T-cell (primary cell): ENCODE results near the gene VARS2. TPM values are rescaled to one million over a fixed set of nuclear protein-coding genes. Genes with fewer than 3 reads are reported as not detected.
"Not testable (repeated sequence)": the region's sequence is repeated elsewhere in the genome, so short reads cannot be mapped to it uniquely, and the experiment has no call there.

Source experiments
- ATAC-seq, 4 experiments: fragments of 200-7000 bp in 3 of 4; fragments of 150-1000 bp in 1 of 4; cut with Tn5 transposase; replicated peaks in 1 of 4; 1 replicate in 3 of 4; 2 replicates in 1 of 4; pipeline ENCODE4 v1.10.0; 2021; ENCODE audit warnings: moderate library complexity in 3 of 4, mild to moderate bottlenecking in 2 of 4, moderate number of reproducible peaks in 1 of 4
- CTCF ChIA-PET, 2 donors: fragments of 300-600 bp; sonication (Branson Sonifier 250); formaldehyde crosslinking; loops; one replicate each; lab custom pipeline; 2022; ENCODE audit warnings: antibody characterized with exemption in 2 of 2; lab: Charles Lee
- POLR2A ChIA-PET, 2 donors: fragments of 300-600 bp; sonication (Branson Sonifier 250); formaldehyde crosslinking; loops; one replicate each; lab custom pipeline; 2022; ENCODE audit warnings: antibody characterized with exemption in 2 of 2; lab: Charles Lee
- DNase-seq, 35 experiments: peaks; one replicate each; pipeline versions ENCODE4 v3.0.0 to v3.0.0-alpha.2; 2013 to 2023
- H3K27ac ChIP-seq: one replicate; pipeline ENCODE4 v1.5.1; 2013; ENCODE audit warnings: low read length
- H3K27me3 ChIP-seq, 2 experiments: replicated peaks in 1 of 2; 1 replicate in 1 of 2; 2 replicates in 1 of 2; pipeline versions ENCODE4 v1.6.1 to v1.7.0; 2013; ENCODE audit warnings: low read length in 1 of 2, mixed read lengths in 1 of 2; ENCODE audit not compliant: control insufficient read depth in 2 of 2, insufficient read depth in 2 of 2; ENCODE audit errors: extremely low read depth in 1 of 2
- H3K36me3 ChIP-seq, 2 donors: 1 replicate in 1 of 2; 2 replicates in 1 of 2; pipeline versions ENCODE4 v1.6.1 to v1.7.0; 2013; ENCODE audit warnings: low read length in 1 of 2; ENCODE audit not compliant: control insufficient read depth in 2 of 2, insufficient read depth in 1 of 2; ENCODE audit errors: extremely low read depth in 1 of 2
- H3K4me1 ChIP-seq, 2 experiments: 1 replicate in 1 of 2; 2 replicates in 1 of 2; pipeline versions ENCODE4 v1.6.1 to v1.7.0; 2013; ENCODE audit warnings: low read length in 2 of 2, mixed read lengths in 1 of 2; ENCODE audit not compliant: insufficient read depth in 2 of 2, control insufficient read depth in 1 of 2; ENCODE audit errors: extremely low read depth in 1 of 2
- H3K4me3 ChIP-seq, 2 donors: 1 replicate in 1 of 2; 2 replicates in 1 of 2; pipeline versions ENCODE4 v1.5.1 to v1.7.0; 2013; ENCODE audit warnings: mild to moderate bottlenecking in 2 of 2, low read length in 1 of 2, moderate library complexity in 1 of 2; ENCODE audit not compliant: control insufficient read depth in 1 of 2; ENCODE audit errors: extremely low read depth in 1 of 2
- H3K9me3 ChIP-seq: 2 replicates; pipeline ENCODE4 v1.7.0; 2013
- H3K27ac Mint-ChIP-seq, 2 donors: one replicate each; pipeline ENCODE4 v1.8.0; 2020 to 2021; ENCODE audit warnings: mild to moderate bottlenecking in 2 of 2, mixed read lengths in 2 of 2
- H3K27me3 Mint-ChIP-seq, 2 donors: one replicate each; pipeline ENCODE4 v1.8.0; 2021 to 2022; ENCODE audit warnings: mixed read lengths in 2 of 2
- H3K36me3 Mint-ChIP-seq: one replicate; pipeline ENCODE4 v1.8.0; 2021; ENCODE audit warnings: mixed read lengths
- H3K4me1 Mint-ChIP-seq, 3 donors: one replicate each; pipeline ENCODE4 v1.8.0; 2020 to 2022; ENCODE audit warnings: mixed read lengths in 3 of 3, mild to moderate bottlenecking in 1 of 3
- H3K4me3 Mint-ChIP-seq, 3 donors: one replicate each; pipeline ENCODE4 v1.8.0; 2020 to 2022; ENCODE audit warnings: mild to moderate bottlenecking in 3 of 3, mixed read lengths in 3 of 3, moderate library complexity in 3 of 3
- H3K9me3 Mint-ChIP-seq, 3 donors: one replicate each; pipeline ENCODE4 v1.8.0; 2020 to 2022; ENCODE audit warnings: mixed read lengths in 3 of 3
- WGBS: methylation state at CpG from one replicate; pipeline ENCODE4 v1.1.5; 2013; ENCODE audit warnings: missing lambda C conversion rate; ENCODE audit not compliant: insufficient coverage; 5-methylcytosine and 5-hydroxymethylcytosine counted together
- total RNA-seq, 35 experiments: library from RNA in 6 of 35; stranded (reverse) in 6 of 35; fragments of 120-200 nt in 1 of 35; gene quantifications; one replicate each; pipeline versions ENCODE4 v1.2.1 to v1.2.4 and lab custom pipeline; 2013 to 2026

VARS2 gene
- total RNA-seq, 5 donors from 2014 or later (not counting 1 experiment from before 2014, with no cell fraction given) = 25.1 to 55.2 (median 40.9) TPM

GRCh38 chr6:30965140-30965601 is 51.1 kb downstream of the VARS2 start:
- peaks cover 0 to 16% of the 10 kb centered on the region in 2 experiments for H3K4me1 ChIP-seq
- Mint-ChIP-seq H3K27ac (no peak overlapping the region), H3K4me1 (peaks cover 0 to 16% (median 11%) of the 10 kb centered on the region in 3 donors), H3K4me3 (no peak overlapping the region), H3K9me3 (no peaks in the 10 kb centered on the region), H3K36me3 (no peaks in the 10 kb centered on the region), H3K27me3 (peaks cover 26 to 36% of the 10 kb centered on the region in 2 donors)
- no peak overlapping the region for H3K27ac ChIP-seq
- CTCF ChIA-PET = no interaction called here
- H3K4me3 ChIP-seq = no peak overlapping the region
- no peak for DNase-seq
- WGBS = 48% methylated on average over 5 of the region's 5 CpGs
- no peak for ATAC-seq
- no peaks in the 10 kb centered on the region for H3K36me3 ChIP-seq
- no peaks in the 10 kb centered on the region for H3K9me3 ChIP-seq
- POLR2A ChIA-PET = no interaction called here
- peaks cover 0 to 21% of the 10 kb centered on the region in 2 experiments for H3K27me3 ChIP-seq

DNA sequence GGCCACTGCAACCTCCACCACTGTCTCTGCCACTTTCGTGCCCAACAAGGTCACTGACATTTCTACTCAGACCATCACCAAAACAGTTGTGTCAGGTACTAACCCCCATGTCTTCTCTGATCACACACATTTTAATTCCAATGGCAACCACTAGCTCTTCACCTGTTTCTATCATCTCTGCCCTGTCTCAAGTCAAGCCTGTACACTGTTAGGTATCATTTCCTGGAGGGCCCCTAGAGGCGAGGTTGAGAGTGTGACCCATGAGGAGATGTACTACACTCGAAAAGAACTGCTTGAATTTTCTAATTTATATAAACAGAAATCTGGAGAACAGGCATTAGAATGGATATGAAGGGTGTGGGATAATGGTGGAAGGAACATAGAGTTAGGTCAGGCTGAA is 52.1 kb downstream of the VARS2 start:
- Histone ChIP-seq H3K4me3 (no peak overlapping the region), H3K27me3 (peaks cover 0 to 21% of the 10 kb centered on the region in 2 experiments), H3K4me1 (peaks cover 0 to 16% of the 10 kb centered on the region in 2 experiments), H3K36me3 (no peaks in the 10 kb centered on the region), H3K27ac (no peak overlapping the region), H3K9me3 (no peaks in the 10 kb centered on the region)
- no peak overlapping the region for H3K27ac Mint-ChIP-seq
- 0% methylated on average over 1 of the region's 3 CpGs for WGBS
- DNase-seq (no peak), ATAC-seq (no peak)
- peaks cover 0 to 16% (median 11%) of the 10 kb centered on the region in 3 donors for H3K4me1 Mint-ChIP-seq
- no peaks in the 10 kb centered on the region for H3K9me3 Mint-ChIP-seq
- ChIA-PET POLR2A (no interaction called here), CTCF (no interaction called here)
- H3K36me3 Mint-ChIP-seq = no peaks in the 10 kb centered on the region
- peaks cover 25 to 33% of the 10 kb centered on the region in 2 donors for H3K27me3 Mint-ChIP-seq
- H3K4me3 Mint-ChIP-seq = no peak overlapping the region

- peaks cover 0 to 12% (median 9%) of the 10 kb centered on the region in 3 donors for H3K4me1 Mint-ChIP-seq
- peak in 1 of 35 experiments; percentile 5 for DNase-seq
- H3K4me1 ChIP-seq, H3K36me3 ChIP-seq, H3K4me3 ChIP-seq, H3K27ac ChIP-seq, CTCF ChIA-PET, H3K9me3 Mint-ChIP-seq, ATAC-seq, H3K9me3 ChIP-seq, POLR2A ChIA-PET, H3K4me3 Mint-ChIP-seq, H3K36me3 Mint-ChIP-seq, H3K27ac Mint-ChIP-seq: not testable (repeated sequence)
- peaks cover 2 to 24% of the 10 kb centered on the region in 2 experiments for H3K27me3 ChIP-seq
- peaks cover 30 to 37% of the 10 kb centered on the region in 2 donors for H3K27me3 Mint-ChIP-seq
- 100% methylated on average over 1 of the region's 6 CpGs for WGBS
Measured at GRCh38 chr6:30969171-30969570, 55.1 kb downstream of the VARS2 start.

DNA sequence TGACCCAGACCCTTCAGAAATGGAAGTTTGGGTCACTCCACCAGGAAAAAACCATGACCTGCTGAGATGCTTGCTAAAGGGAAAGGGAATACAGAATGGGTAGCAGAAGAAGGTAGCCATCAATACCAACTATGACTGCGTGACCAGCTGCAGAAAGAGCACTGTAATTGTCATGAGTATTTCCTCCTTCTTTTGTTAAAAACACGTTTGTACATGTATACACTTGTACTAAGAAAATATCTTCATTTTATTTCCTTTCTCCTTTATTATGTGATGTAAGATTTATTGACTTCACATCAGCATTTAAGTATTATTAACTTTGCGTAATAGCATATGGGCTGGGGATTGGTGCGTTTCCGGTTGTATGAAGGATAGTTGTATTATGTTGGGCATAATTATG is 56.9 kb downstream of the VARS2 start:
- no peak overlapping the region for H3K4me3 ChIP-seq
- ChIA-PET POLR2A (no interaction called here), CTCF (interaction anchor here in 1 of 2 donors (0.5 kb wide), 1 partner anchor 144 kb away, joined by 8 read pairs; no protein-coding TSS in a partner anchor)
- no peaks in the 10 kb centered on the region for H3K36me3 Mint-ChIP-seq
- no peak for ATAC-seq
- DNase-seq = no peak
- no peak overlapping the region for H3K27ac Mint-ChIP-seq
- H3K4me1 Mint-ChIP-seq = no peaks in the 10 kb centered on the region
- H3K9me3 Mint-ChIP-seq = no peaks in the 10 kb centered on the region
- peaks cover 13 to 22% of the 10 kb centered on the region in 2 donors for H3K27me3 Mint-ChIP-seq
- H3K4me1 ChIP-seq = no peaks in the 10 kb centered on the region
- H3K36me3 ChIP-seq = no peaks in the 10 kb centered on the region
- no CpG with 5 or more reads among the region's 5 CpGs for WGBS
- peaks cover 2 to 12% of the 10 kb centered on the region in 2 experiments for H3K27me3 ChIP-seq
- H3K4me3 Mint-ChIP-seq = no peak overlapping the region
- H3K27ac ChIP-seq = no peak overlapping the region
- H3K9me3 ChIP-seq = no peaks in the 10 kb centered on the region

DNA sequence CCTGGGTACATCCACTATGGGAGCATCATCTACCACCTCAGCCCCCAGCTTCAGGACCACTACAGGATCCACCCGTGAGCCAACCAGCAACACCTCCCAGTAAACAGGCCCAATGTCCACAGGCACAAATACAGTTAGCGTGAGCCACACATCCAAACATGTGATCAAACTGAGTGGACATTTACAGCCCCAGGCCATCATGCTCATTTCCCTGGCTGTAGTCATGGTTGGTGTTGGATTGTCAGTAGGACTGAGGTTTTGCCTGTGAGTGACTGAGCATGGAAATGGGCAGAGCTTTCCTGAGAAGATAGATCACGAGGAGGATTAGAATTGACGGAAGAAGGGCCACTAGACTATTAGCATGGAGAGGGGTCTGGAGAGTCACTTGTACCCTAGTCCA is 58.8 kb downstream of the VARS2 start:
- no peaks in the 10 kb centered on the region for H3K9me3 ChIP-seq
- Mint-ChIP-seq H3K4me3 (no peak overlapping the region), H3K27me3 (peaks cover 10 to 17% of the 10 kb centered on the region in 2 donors), H3K9me3 (no peaks in the 10 kb centered on the region), H3K36me3 (no peaks in the 10 kb centered on the region), H3K27ac (no peak overlapping the region), H3K4me1 (no peaks in the 10 kb centered on the region)
- peaks cover 2 to 17% of the 10 kb centered on the region in 2 experiments for H3K27me3 ChIP-seq
- H3K36me3 ChIP-seq = no peaks in the 10 kb centered on the region
- DNase-seq = no peak
- H3K27ac ChIP-seq = no peak overlapping the region
- ATAC-seq = no peak
- CTCF ChIA-PET = no interaction called here
- POLR2A ChIA-PET = no interaction called here
- no peaks in the 10 kb centered on the region for H3K4me1 ChIP-seq
- WGBS = 91% methylated on average over 2 of the region's 4 CpGs
- H3K4me3 ChIP-seq = no peak overlapping the region

DNA sequence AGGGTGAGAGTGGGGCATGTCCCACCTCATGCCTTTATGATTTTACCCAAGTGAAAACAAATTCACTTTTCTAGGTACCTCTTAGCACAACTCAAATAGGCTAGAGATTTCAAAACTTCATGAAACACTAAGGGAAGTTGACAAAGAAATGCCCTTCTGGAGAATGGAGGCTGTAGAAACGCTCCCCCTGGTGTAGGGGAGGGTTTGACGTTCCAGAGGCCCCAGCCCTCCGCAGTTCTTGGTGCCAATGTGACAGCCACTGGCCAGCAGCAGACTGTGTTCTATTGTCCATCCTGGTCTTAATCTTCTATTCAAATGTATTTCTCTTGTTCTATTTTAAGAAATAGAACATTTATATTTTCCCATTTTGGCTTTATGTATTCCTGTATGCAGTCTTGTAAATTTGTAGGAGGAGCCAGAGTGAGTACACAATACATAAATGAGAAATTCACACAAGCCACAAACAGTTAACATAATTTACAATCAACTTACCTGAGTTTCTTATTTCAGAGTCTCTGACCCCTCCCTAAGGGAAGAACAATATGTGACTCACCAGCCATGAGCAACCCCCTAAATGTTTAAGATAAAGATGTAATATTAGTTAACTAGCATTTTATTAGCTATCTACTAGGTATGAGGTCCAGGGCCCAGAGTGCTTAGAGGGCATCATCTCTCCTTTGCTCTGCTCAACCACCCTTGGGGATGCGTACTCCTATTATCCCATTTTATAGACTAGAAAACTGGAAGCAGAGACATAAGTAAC is 60.6 kb downstream of the VARS2 start:
- no CpG with 5 or more reads among the region's 4 CpGs for WGBS

More for the DNA sequence above, 60.6 kb downstream of the VARS2 start:
- no peaks in the 10 kb centered on the region for H3K4me1 ChIP-seq
- peaks cover 18 to 21% of the 10 kb centered on the region in 2 donors for H3K27me3 Mint-ChIP-seq
- H3K9me3 ChIP-seq = no peaks in the 10 kb centered on the region
- no peak overlapping the region for H3K27ac Mint-ChIP-seq
- no peaks in the 10 kb centered on the region for H3K4me1 Mint-ChIP-seq
- H3K36me3 ChIP-seq = no peaks in the 10 kb centered on the region
- ChIA-PET POLR2A (no interaction called here), CTCF (interaction anchor here (0.6 to 0.7 kb wide), 2 partner anchors 124 to 390 kb away, joined by 3 to 4 read pairs; no protein-coding TSS in a partner anchor)
- no peak for ATAC-seq
- H3K4me3 Mint-ChIP-seq = no peak overlapping the region
- no peak for DNase-seq
- no peaks in the 10 kb centered on the region for H3K36me3 Mint-ChIP-seq
- no peak overlapping the region for H3K4me3 ChIP-seq
- H3K27me3 ChIP-seq = peaks cover 2 to 19% of the 10 kb centered on the region in 2 experiments
- H3K27ac ChIP-seq = no peak overlapping the region
- no peaks in the 10 kb centered on the region for H3K9me3 Mint-ChIP-seq
